ENCODE measurements around the gene OTULIN. TPM values are rescaled to one million over a fixed set of nuclear protein-coding genes. Genes with fewer than 3 reads are reported as not detected.

Gene OTULIN
- total and polyA plus RNA-seq, 2 of the 4 experiments (the other 2 are of a cell fraction) = 6.9 to 19.5 TPM

DNA sequence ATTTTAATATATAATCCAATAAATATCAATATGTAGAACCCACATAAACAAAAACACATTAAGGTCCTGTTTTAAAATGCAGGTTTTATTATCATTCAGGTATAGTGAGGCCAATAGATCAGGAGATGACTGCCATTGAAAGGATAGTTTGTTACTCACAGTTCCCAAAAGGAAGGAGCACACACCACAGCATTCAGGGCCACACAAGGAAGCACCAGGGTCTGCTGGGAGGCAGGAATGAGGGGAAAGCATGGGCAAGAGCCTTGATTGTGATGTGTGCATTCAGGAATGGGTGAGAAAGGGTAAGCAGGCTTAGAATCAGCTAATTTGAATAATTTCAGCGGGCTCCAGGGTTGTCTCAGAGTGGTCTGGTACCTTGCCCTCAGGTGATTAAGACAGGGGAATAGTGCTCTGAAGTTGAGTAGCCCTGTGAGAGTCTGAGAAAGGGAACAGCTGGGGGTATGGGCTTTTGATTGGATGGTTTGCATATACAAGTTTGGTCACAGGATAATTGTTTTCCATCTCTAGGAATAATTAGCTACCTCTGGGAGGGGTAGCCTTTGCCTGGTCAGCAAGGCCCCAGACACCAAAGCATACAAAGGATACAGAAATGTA is 19.8 kb upstream of the OTULIN start:
- Histone ChIP-seq H2BK5ac (ENCODE audit: low read depth, low read length, poor library complexity, severe bottlenecking) (no peak overlapping the region), H3K9me3 (ENCODE audit: control insufficient read depth, insufficient read depth, low read length) (no peaks in the 10 kb centered on the region)
- no peak for ATAC-seq (ENCODE audit: low read depth)

More for the DNA sequence above, 19.8 kb upstream of the OTULIN start:
- peaks cover 26% of the 10 kb centered on the region for H3K27me3 ChIP-seq (ENCODE audit: control insufficient read depth, insufficient read depth, low read length)
- in situ Hi-C loops (cut with MboI; ENCODE audit: low sequenced_read_pairs) = loop anchor here (10.0 kb wide), 1 partner anchor 240 kb away; no protein-coding TSS in a partner anchor
- no peak overlapping the region for H2AK5ac ChIP-seq (ENCODE audit: low read depth, low read length)
- intact Hi-C loops (cut with micrococcal nuclease) = loop anchor here (5.0 kb wide), 2 partner anchors 132 to 657 kb away; no protein-coding TSS in a partner anchor
- H3K4ac ChIP-seq (ENCODE audit: low read depth, low read length) = no peak overlapping the region
- no peak for TF ChIP-seq BHLHE40 (IDR thresholded peaks at IDR 0.05; ENCODE audit: low read depth, low read length)
- no peak for TF ChIP-seq FOS (IDR thresholded peaks at IDR 0.05; ENCODE audit: low read depth, low read length)
- no peak for TF ChIP-seq POLR2A (IDR thresholded peaks at IDR 0.05; ENCODE audit: low read depth, low read length)
- TF ChIP-seq MAZ (IDR thresholded peaks at IDR 0.05; ENCODE audit: borderline replicate concordance, low read depth, low read length) = no peak
- TF ChIP-seq RFX5 (IDR thresholded peaks at IDR 0.05; ENCODE audit: low read depth, low read length) = no peak
- no peak for TF ChIP-seq RCOR1 (IDR thresholded peaks at IDR 0.05; ENCODE audit: insufficient replicate concordance, low read length)
- TF ChIP-seq, protein P1, sequence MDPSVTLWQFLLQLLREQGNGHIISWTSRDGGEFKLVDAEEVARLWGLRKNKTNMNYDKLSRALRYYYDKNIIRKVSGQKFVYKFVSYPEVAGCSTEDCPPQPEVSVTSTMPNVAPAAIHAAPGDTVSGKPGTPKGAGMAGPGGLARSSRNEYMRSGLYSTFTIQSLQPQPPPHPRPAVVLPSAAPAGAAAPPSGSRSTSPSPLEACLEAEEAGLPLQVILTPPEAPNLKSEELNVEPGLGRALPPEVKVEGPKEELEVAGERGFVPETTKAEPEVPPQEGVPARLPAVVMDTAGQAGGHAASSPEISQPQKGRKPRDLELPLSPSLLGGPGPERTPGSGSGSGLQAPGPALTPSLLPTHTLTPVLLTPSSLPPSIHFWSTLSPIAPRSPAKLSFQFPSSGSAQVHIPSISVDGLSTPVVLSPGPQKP (IDR thresholded peaks at IDR 0.05; ENCODE audit: borderline replicate concordance, low read depth, low read length) = no peak
- TF ChIP-seq, protein P2, sequence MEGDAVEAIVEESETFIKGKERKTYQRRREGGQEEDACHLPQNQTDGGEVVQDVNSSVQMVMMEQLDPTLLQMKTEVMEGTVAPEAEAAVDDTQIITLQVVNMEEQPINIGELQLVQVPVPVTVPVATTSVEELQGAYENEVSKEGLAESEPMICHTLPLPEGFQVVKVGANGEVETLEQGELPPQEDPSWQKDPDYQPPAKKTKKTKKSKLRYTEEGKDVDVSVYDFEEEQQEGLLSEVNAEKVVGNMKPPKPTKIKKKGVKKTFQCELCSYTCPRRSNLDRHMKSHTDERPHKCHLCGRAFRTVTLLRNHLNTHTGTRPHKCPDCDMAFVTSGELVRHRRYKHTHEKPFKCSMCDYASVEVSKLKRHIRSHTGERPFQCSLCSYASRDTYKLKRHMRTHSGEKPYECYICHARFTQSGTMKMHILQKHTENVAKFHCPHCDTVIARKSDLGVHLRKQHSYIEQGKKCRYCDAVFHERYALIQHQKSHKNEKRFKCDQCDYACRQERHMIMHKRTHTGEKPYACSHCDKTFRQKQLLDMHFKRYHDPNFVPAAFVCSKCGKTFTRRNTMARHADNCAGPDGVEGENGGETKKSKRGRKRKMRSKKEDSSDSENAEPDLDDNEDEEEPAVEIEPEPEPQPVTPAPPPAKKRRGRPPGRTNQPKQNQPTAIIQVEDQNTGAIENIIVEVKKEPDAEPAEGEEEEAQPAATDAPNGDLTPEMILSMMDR (conservative IDR thresholded peaks at IDR 0.05; ENCODE audit: low read depth, low read length) = no peak
- no peak for TF ChIP-seq SMC3 (IDR thresholded peaks at IDR 0.05; ENCODE audit: low read depth, low read length)
- TF ChIP-seq NFE2L2 (IDR thresholded peaks at IDR 0.05; ENCODE audit: low read depth, low read length) = no peak
- no peak for TF ChIP-seq CHD1 (IDR thresholded peaks at IDR 0.05; ENCODE audit: low read depth, low read length)
- TF ChIP-seq, protein P3, sequence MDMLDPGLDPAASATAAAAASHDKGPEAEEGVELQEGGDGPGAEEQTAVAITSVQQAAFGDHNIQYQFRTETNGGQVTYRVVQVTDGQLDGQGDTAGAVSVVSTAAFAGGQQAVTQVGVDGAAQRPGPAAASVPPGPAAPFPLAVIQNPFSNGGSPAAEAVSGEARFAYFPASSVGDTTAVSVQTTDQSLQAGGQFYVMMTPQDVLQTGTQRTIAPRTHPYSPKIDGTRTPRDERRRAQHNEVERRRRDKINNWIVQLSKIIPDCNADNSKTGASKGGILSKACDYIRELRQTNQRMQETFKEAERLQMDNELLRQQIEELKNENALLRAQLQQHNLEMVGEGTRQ (IDR thresholded peaks at IDR 0.05; ENCODE audit: low read depth, low read length) = no peak
- H3K9me1 ChIP-seq (ENCODE audit: insufficient read depth, low read length) = no peaks in the 10 kb centered on the region
- H2AK9ac ChIP-seq (replicated peaks; ENCODE audit: low read depth, low read length, poor library complexity) = no peak overlapping the region
- H4K91ac ChIP-seq (ENCODE audit: insufficient read depth, low read depth, low read length) = no peak overlapping the region
- no peak for DNase-seq
- no peak overlapping the region for H3K23ac ChIP-seq (ENCODE audit: low read depth, low read length)
- no peak overlapping the region for H4K5ac ChIP-seq (ENCODE audit: low read depth, low read length)
- ChIA-PET POLR2A (ENCODE audit: unreplicated experiment) (no interaction called here), CTCF (no interaction called here)
- no peak overlapping the region for H2BK20ac ChIP-seq (ENCODE audit: low read depth, low read length)
- H3K56ac ChIP-seq (ENCODE audit: extremely low read depth, insufficient read depth, low read length) = no peak overlapping the region
- H2AFZ ChIP-seq (replicated peaks; ENCODE audit: low read length, poor library complexity) = no peak overlapping the region
- no peak overlapping the region for H3K27ac ChIP-seq (ENCODE audit: insufficient read depth, low read length)
- BruUV-seq (replicated peaks) = no TSS peak
- no peaks in the 10 kb centered on the region for H3K36me3 ChIP-seq (ENCODE audit: control insufficient read depth, insufficient read depth, low read length)
- H2BK120ac ChIP-seq (ENCODE audit: low read depth, low read length) = no peak overlapping the region
- H3K18ac ChIP-seq (ENCODE audit: low read depth, low read length) = no peak overlapping the region
- no peak overlapping the region for H3K14ac ChIP-seq (replicated peaks; ENCODE audit: low read depth, low read length)
- H3K4me3 ChIP-seq (ENCODE audit: insufficient read depth, low read depth, low read length) = no peak overlapping the region
- no peaks in the 10 kb centered on the region for H4K20me1 ChIP-seq (ENCODE audit: insufficient read depth, low read length)
- H3K4me2 ChIP-seq (ENCODE audit: low read depth, low read length) = no peak overlapping the region
- no peaks in the 10 kb centered on the region for H3K4me1 ChIP-seq (ENCODE audit: control insufficient read depth, insufficient read depth, low read length)
- H3K79me1 ChIP-seq (ENCODE audit: low read depth in 1 of 2, low read length in 2 of 2) = no peaks in the 10 kb centered on the region
- H2BK15ac ChIP-seq (ENCODE audit: low read depth, low read length) = no peak overlapping the region
- dilution Hi-C loops (cut with HindIII; ENCODE audit: low sequenced_read_pairs, unreplicated experiment) = no loop called here
- no peak overlapping the region for H3K9ac ChIP-seq (ENCODE audit: low read depth, low read length)
- WGBS, 2 experiments (ENCODE audit: extremely low coverage in 2 of 2, insufficient read length in 1 of 2) = 60% methylated on average over 1 of the region's 1 CpG; no CpG with 5 or more reads in 1 of the 2 experiments
- no peak overlapping the region for H4K8ac ChIP-seq (ENCODE audit: low read depth in 2 of 2, low read length in 2 of 2)

Data from IMR-90 (cell line).